HG02884 (cell line): Measurements from ENCODE around the gene EXOSC10.
"Not testable (repeated sequence)": the region's sequence is repeated elsewhere in the genome, so short reads cannot be mapped to it uniquely, and the experiment has no call there.

Experiments
- ATAC-seq: cut with Tn5 transposase; IDR thresholded peaks from one replicate; pipeline ENCODE4 v1.9.1; 2021; ENCODE audit warnings: mild to moderate bottlenecking, moderate library complexity; ENCODE audit not compliant: unreplicated experiment

Gene EXOSC10

GRCh38 chr1:11045428-11046269, 54.0 kb downstream of the EXOSC10 start:
- ATAC-seq, result no peak

DNA sequence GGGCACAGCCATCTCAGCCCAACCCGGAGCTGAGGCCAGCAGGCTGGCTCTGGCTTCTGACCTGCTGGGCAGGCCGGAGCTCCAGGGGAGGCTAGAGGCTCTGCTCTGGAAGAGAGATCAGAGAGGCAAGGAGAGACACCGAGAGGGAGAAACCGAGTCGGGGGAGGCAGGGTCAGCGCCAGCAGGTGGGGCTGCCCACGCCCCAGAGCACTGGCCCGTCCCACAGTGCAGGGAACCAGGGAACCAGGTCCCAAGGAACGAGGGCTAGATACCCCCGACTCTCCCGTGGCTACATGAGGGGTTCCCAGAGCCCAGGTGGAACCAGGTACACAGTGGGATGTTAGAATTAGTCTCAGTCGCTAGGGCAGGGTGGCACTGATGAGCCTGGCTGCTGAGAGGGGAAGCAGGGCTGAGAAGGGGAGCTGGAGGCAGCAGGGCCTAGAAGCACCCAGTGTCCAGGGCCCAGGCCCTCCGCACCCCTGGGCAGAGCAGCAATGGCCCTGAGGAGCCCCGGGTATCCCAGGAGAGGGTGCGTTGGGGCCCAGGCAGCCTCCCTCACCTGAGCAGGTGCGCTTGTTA, 54.7 kb downstream of the EXOSC10 start:
- ATAC-seq, result no peak

DNA sequence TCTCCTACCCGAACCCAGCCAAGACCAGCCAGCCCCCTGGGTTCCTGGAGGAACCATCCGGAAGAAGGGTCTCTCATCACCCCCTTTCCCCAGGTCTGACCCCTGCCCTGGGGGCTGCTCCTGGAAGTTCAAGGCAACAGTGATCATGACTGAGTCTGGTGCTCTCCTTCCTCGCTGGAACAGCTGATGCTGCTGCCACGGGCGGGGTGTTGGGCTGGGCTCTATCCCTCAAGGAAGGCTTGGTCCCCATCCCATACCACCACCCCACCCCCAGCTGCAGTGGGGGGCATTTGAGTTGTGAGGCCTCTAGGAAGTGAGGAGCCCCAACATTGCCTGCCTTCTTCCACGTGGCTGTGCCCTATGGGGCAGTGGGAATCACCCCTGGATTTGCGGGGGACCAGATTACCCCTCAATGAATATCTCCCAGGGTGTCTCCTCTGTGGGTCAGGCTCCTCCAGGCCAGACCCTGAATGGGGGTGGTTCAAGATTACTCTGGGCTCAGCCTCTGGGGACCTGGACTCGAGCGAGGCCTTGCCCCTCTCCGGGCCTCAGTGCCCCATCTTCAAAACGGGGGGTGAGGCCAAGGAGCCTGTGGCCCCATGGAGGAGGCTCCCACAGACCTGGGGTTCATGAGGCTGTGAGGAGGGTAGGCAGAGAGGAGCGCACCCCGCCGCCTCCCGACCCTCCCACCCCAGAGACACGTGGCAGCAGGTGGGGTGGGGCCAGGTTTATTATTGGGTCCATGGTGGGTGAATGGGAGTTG, 55.4 kb downstream of the EXOSC10 start:
- ATAC-seq, result no peak

- no peak for ATAC-seq
These were observed 56.4 kb downstream of the EXOSC10 start for GRCh38 chr1:11042995-11043874.

DNA sequence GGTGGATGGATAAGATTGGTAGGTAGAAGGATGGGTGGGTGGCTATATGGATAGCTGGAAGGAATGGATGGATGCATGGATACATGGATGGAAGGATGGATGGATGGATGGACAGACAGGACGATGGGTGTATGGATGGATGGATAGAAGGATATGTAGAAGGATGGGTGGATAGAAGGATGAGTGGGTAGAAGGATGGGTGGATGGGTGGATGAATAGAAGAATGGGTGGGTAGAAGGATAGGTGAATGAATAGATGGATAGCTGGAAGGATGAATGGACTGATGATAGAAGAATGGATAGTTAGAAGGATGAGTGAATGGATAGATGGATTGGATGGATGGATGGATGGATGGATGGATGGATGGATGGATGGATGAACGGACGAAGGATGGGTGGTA, 57.6 kb downstream of the EXOSC10 start:
- no peak for ATAC-seq

GRCh38 chr1:11041048-11041447, 58.6 kb downstream of the EXOSC10 start:
- ATAC-seq, result no peak

GRCh38 chr1:11040105-11040429, 59.6 kb downstream of the EXOSC10 start:
- ATAC-seq, result not testable (repeated sequence)

- ATAC-seq, result no peak
These were observed 60.1 kb downstream of the EXOSC10 start for GRCh38 chr1:11039351-11040104.

DNA sequence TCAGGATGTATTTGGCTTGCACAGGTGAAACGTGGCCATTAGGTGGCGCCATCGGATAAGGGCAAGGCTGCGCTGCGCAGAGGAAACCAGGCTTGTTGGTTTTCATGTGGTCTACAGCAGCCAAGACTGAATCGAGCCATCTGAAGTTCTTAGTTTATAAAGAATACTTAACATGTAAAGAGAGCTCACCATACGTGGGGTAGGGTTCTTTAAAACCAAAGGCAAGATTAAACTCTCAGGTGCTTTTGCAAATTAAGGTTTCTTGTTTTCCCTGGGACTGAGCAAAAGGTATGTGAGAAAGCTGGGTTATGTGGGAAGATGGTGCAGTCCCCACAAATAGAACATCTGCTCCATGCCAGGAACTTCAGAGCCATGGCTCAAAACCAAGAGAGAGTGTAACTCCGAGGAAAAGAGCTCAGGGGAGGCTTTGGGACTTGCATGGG, 61.9 kb downstream of the EXOSC10 start:
- ATAC-seq, result no peak

- not testable (repeated sequence) for ATAC-seq
These were observed 62.5 kb downstream of the EXOSC10 start for GRCh38 chr1:11037019-11037739.

- no peak for ATAC-seq
These were observed 67.9 kb downstream of the EXOSC10 start for GRCh38 chr1:11031624-11032262.

- ATAC-seq, result no peak
These were observed 68.8 kb downstream of the EXOSC10 start for GRCh38 chr1:11030865-11031264.

- ATAC-seq, result no peak
These were observed 71.7 kb downstream of the EXOSC10 start for GRCh38 chr1:11028018-11028417.

- ATAC-seq, result no peak
These were observed 72.4 kb downstream of the EXOSC10 start for GRCh38 chr1:11027316-11027715.

DNA sequence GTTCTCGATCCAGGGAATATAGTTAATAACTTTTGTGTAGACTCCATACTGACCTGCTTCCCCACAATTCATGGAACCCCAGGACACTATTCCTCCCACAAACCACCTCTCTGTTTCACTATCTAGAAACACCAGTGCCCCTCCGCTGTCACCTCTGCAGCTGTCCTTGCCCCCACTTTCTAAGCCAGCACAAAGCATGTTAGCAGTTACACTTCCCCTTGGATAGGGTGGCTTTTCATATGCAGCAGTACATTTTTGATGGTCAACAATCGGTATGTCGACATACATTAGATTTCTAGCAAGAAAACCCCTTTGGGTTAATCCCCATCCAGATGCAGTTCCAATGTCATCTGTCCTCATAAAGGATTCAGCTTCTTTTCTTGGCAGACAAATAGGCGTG, 72.8 kb downstream of the EXOSC10 start:
- ATAC-seq, result no peak

- no peak for ATAC-seq
These were observed 73.6 kb downstream of the EXOSC10 start for GRCh38 chr1:11026052-11026451.

DNA sequence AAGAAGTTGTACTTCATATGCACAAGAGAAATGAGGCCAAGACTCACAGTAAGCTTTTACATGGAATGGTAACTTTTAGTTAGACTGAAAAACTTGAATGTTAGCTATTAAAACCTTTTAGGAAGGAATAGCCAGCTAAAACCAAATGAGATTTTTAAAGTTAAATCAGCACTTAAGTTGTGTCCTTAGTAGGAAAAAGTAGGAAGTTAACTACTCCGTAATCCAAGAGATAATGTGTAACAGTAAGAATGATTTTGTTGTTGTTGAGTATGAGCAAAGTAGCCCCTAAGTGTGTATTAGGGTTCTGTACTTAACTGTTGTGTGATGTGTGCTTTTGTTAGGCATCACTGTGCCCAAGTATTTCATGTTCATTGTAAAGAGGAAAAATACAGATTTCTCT, 74.1 kb downstream of the EXOSC10 start:
- ATAC-seq, result no peak

- ATAC-seq, result no peak
These were observed 74.8 kb downstream of the EXOSC10 start for GRCh38 chr1:11024874-11025203.
